Adrenal gland (tissue), 12 donors: ENCODE measurements around the gene TENM4. TPM values are rescaled to one million over a fixed set of nuclear protein-coding genes. Genes with fewer than 3 reads are reported as not detected.
A peak's percentile ranks its signal among the peaks of the same experiment; 100 is the strongest.

Experiments used
- DNase-seq, 7 donors: peaks; one replicate each; pipeline ENCODE4 v3.0.0-alpha.2; 2019 to 2020
- H3K27ac ChIP-seq, 5 donors: fragments of 200-600 bp; sonication (generic) in 4 of 5; 1 replicate in 3 of 5; 2 replicates in 2 of 5; pipeline versions ENCODE4 v1.5.1 to v1.8.0; 2016 to 2020; ENCODE audit warnings: mild to moderate bottlenecking in 1 of 5
- H3K27me3 ChIP-seq: fragments of 200-600 bp; 2 replicates; pipeline ENCODE4 v1.8.0; 2021
- H3K36me3 ChIP-seq, 2 donors: fragments of 200-600 bp; replicated peaks in 1 of 2; 1 replicate in 1 of 2; 2 replicates in 1 of 2; pipeline versions ENCODE4 v1.5.1 to v1.8.0; 2018 to 2022
- H3K4me1 ChIP-seq, 2 donors: fragments of 200-600 bp; replicated peaks in 1 of 2; 1 replicate in 1 of 2; 2 replicates in 1 of 2; pipeline versions ENCODE4 v1.5.1 to v1.8.0; 2018 to 2021
- H3K4me3 ChIP-seq, 4 donors: fragments of 200-600 bp; sonication (generic) in 3 of 4; one replicate each; pipeline ENCODE4 v1.5.1; 2016 to 2018
- H3K9me3 ChIP-seq, 3 donors: fragments of 200-600 bp; sonication (generic) in 1 of 3; replicated peaks in 1 of 3; 1 replicate in 2 of 3; 2 replicates in 1 of 3; pipeline versions ENCODE4 v1.5.1 to v1.8.0; 2016 to 2021
- CTCF ChIP-seq, 6 experiments: fragments of 450-650 bp in 4 of 6; fragments of 200-600 bp in 2 of 6; sonication (generic) in 1 of 6; IDR thresholded peaks; 1 replicate in 5 of 6; 2 replicates in 1 of 6; pipeline versions ENCODE4 v1.5.1 to v1.8.0; 2016 to 2021; ENCODE audit warnings: antibody characterized with exemption in 6 of 6, mild to moderate bottlenecking in 2 of 6, moderate library complexity in 1 of 6
- POLR2A ChIP-seq, 2 donors: fragments of 450-650 bp; IDR thresholded peaks; one replicate each; pipeline ENCODE4 v1.6.1; 2017; ENCODE audit warnings: antibody characterized with exemption in 2 of 2, mild to moderate bottlenecking in 2 of 2, moderate library complexity in 1 of 2
- WGBS, 4 donors: extraction: QIAGEN DNeasy Blood & Tissue Kit in 2 of 4; methylation state at CpG; one replicate each; pipeline versions ENCODE4 v1.1.5 to v1.1.7; 2013 to 2017; 5-methylcytosine and 5-hydroxymethylcytosine counted together
- intact Hi-C, 2 donors: fragments of 100-400 bp; cut with DNase I; formaldehyde crosslinking; loops; one replicate each; pipeline versions ENCODE4 v1.14.1 to v1.15.0; 2022 to 2023
- polyA plus RNA-seq, 3 donors: library from polyadenylated mRNA; stranded (reverse); fragments of 200-250 nt in 2 of 3; fragments of 350-450 nt in 1 of 3; fragmentation: Illumina TruSeq in 1 of 3; extraction: RNeasy Lipid Tissue Mini Kit (QIAGEN cat#74804) in 1 of 3; gene quantifications; one replicate each; pipeline ENCODE4 v1.2.3, GENCODE V29; 2013 to 2014
- total RNA-seq, 9 donors: library from RNA; depleted of rRNA in 4 of 9; stranded (reverse); fragments of >200 nt in 4 of 9; fragments of 120-200 nt in 1 of 9; fragmentation: NEBNext Ultra II Directional in 1 of 9; extraction: Animal tissue kit (Norgen Biotek cat#: 25700) in 1 of 9; gene quantifications; one replicate each; pipeline versions ENCODE4 v1.1.0 to v1.2.4, GENCODE V29; 2013 to 2023
- donor health status: healthy with polysubstance abuse.
- donor health status: Bipolar disorder and iron deficiency.
- donor health status: DM: yes; HTN: yes; CAD: no.
- donor health status: DM: no; HTN: no; CAD: no.
- donor health status: DM: no; HTN: no; CAD: no.
- donor health status: DM: yes; HTN: yes; CAD: no.

Gene TENM4
- total and polyA plus RNA-seq, 12 donors = 0.74 to 24.9 (median 6.7) TPM

- DNase-seq = peak in 1 of 7 donors; percentile 5
- intact Hi-C loops = no loop called here
- Histone ChIP-seq H3K4me3 (no peak overlapping the region), H3K4me1 (no peaks in the 10 kb centered on the region), H3K27ac (no peak overlapping the region), H3K27me3 (no peaks in the 10 kb centered on the region), H3K36me3 (no peaks in the 10 kb centered on the region), H3K9me3 (no peaks in the 10 kb centered on the region)
- WGBS, 4 donors = 61 to 75% (median 66%) methylated on average over 4 of the region's 4 CpGs
- TF ChIP-seq POLR2A (IDR thresholded peaks at IDR 0.05) (no peak), CTCF (IDR thresholded peaks at IDR 0.05) (no peak)
These were observed 505.3 kb downstream of the TENM4 start for GRCh38 chr11:78935398-78936068.

DNA sequence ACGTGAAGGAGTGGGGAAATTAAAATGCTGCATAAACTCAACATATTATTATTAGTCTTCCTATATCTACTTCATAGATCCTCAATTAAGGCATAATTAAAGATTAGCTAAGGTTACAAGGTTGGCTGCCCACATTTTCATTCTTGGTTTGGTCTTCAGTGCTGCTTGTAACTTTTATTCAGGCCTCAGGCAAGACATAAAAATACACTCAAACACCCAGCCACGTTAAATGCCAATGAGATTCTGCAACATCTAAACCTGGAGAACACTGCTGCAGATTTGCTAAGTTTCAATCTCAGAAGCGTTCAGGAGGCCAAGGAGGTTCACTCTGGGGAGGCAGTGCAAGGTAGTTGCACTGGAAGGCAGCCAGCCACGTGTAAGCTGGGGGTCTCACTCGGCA is 507.5 kb downstream of the TENM4 start:
- Histone ChIP-seq H3K36me3 (no peaks in the 10 kb centered on the region), H3K27me3 (no peaks in the 10 kb centered on the region), H3K4me3 (no peak overlapping the region), H3K9me3 (no peaks in the 10 kb centered on the region), H3K4me1 (no peaks in the 10 kb centered on the region), H3K27ac (no peak overlapping the region)
- TF ChIP-seq CTCF (IDR thresholded peaks at IDR 0.05) = no peak
- TF ChIP-seq POLR2A (IDR thresholded peaks at IDR 0.05) = no peak
- 86 to 88% (median 88%) methylated on average over 5 of the region's 5 CpGs for WGBS, 4 donors
- intact Hi-C loops = no loop called here
- DNase-seq = no peak

DNA sequence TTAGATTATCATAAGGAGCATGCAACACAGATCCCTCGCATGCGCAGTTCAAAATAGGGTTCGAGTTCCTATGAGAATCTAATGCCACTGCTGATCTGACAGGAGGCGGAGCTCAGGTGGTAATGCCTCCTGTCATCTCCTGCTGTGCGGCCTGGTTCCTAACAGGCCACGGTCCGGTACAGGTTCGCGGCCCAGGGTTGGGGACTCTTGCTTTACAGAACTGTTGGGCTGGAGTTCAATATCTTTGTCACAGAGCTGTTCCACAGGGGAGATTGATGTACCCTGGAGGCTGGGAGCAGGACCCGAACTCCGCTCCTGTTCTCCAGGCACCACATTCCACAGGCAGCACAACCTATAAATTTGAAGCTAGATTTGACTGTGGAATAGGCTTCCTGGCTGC is 508.1 kb downstream of the TENM4 start:
- H3K4me3 ChIP-seq = no peak overlapping the region
- DNase-seq = no peak
- WGBS, 4 donors = 87 to 97% (median 94%) methylated on average over 6 to 11 of the region's 11 CpGs
- H3K27ac ChIP-seq = no peak overlapping the region
- intact Hi-C loops = no loop called here
- no peaks in the 10 kb centered on the region for H3K36me3 ChIP-seq
- no peaks in the 10 kb centered on the region for H3K27me3 ChIP-seq
- H3K9me3 ChIP-seq = no peaks in the 10 kb centered on the region
- H3K4me1 ChIP-seq = no peaks in the 10 kb centered on the region
- TF ChIP-seq POLR2A (IDR thresholded peaks at IDR 0.05) = no peak
- no peak for TF ChIP-seq CTCF (IDR thresholded peaks at IDR 0.05)

- Histone ChIP-seq H3K27me3 (no peaks in the 10 kb centered on the region), H3K36me3 (no peaks in the 10 kb centered on the region), H3K27ac (no peak overlapping the region), H3K4me1 (no peaks in the 10 kb centered on the region), H3K9me3 (no peaks in the 10 kb centered on the region), H3K4me3 (no peak overlapping the region)
- 87 to 94% (median 89%) methylated on average over 4 of the region's 4 CpGs for WGBS, 4 donors
- intact Hi-C loops = no loop called here
- DNase-seq = no peak
- no peak for TF ChIP-seq CTCF (IDR thresholded peaks at IDR 0.05)
- TF ChIP-seq POLR2A (IDR thresholded peaks at IDR 0.05) = no peak
These were observed 508.9 kb downstream of the TENM4 start for GRCh38 chr11:78931891-78932290.
